ENCODE data around the gene LIAS.
"Not testable (repeated sequence)": the region's sequence is repeated elsewhere in the genome, so short reads cannot be mapped to it uniquely, and the experiment has no call there.

LIAS gene

DNA sequence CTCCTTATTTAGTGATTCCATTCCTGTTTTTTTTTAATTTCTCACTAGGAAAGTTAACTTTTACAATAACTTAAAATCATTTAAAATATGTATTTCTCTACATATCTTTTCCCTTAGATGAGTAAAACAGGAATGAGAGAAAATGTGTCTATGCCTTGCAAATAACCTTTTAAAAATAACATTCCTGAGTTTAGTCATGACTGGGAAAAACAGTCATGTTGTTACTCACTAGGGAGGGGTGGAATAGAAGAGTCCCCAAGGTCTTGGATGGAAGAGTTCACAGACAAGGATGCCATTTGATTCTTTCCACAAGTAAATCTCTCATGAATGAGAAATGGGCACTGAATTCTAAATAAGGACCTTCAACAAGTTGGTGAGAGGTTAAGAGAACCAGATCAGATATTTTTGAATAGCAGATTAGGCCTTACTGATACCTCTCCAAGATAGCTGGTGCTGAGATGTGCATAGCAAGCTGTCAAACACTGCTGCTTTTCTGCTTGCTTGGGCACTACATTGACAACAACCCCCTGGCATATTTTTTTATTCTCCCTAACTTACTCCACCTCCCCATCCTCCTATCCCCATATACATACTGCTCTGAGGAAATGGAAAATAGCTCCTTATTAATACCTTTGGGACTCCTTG lies 43.3 kb downstream of the LIAS start:
- no peak for DNase-seq

DNA sequence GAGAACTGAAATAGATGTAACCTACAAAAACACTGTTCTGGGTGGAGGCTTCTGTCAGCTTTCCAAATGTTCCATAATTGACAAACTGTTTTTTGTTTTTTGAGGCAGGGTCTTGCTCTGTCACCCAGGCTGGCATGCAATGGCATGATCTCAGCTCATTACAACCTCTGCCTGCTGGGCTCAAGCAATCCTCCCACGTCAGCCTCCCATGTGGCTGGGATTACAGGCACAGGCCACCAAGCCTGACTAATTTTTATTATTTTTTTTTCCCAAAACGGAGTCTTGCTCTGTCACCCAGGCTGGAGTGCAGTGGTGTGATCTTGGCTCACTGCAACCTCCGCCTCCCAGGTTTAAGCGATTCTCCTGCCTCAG lies 43.8 kb downstream of the LIAS start:
- not testable (repeated sequence) for DNase-seq

DNA sequence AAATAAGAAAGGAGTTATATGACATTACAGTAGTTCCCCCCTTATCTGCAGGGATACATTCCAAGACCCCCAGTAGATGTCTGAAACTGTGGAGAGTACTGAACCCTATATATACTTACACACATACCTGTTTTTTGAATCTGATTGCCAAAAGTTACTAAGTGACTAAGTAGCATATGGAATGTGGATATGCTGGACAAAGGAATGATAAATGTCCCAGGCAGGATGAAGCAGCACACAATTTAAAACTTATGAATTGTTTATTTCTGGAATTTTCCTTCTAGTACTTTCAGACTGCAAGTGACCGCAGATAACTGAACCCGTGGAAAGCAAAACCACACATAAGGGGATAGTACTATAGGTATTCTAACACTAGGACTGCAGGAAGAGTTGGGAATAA lies 45.7 kb downstream of the LIAS start:
- DNase-seq = no peak

DNA sequence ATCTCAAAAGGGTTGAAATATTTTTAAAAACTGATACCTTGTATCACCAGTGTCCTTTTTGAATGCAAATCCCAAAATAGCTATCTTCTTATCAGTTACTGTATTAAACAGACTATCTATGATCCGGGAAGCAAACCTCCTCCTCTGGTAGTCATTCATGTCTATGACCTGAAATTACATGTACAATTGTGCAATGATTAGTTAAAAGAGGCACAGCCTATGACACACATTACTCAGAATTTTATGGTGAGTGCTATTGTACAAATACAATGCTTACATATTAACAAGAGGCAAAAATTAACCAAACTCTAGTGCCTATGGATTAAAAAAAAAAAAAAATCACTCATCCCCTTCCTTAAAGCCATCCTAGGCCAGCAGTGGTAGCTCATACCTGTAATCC lies 46.7 kb downstream of the LIAS start:
- DNase-seq = no peak

DNA sequence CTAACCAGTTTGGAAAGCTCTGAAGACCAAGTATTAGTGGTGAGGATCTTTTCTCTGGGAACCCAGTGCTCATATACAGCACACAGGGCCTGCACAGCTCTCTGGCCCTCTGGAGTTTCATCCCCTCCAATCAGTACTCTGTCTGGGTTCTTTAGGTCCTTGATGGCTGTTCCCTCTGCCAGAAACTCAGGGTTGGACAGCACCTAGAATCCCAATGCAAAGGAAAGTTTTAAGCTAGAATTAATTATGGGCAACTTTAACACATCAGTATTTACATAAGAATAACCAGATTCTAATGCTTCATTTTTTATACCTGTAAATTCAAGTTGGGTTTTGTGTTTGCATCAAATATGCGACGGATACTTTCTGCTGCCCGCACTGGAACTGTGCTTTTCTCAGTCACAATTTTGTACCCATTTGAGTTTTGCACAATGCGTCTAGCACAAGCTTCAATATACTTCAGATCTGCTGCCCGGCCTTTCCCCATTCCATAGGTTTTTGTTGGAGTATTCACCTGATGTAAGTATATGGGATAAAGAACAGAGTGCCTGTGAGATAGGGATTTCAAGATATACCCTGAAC lies 51.6 kb downstream of the LIAS start:
- DNase-seq = no peak

DNA sequence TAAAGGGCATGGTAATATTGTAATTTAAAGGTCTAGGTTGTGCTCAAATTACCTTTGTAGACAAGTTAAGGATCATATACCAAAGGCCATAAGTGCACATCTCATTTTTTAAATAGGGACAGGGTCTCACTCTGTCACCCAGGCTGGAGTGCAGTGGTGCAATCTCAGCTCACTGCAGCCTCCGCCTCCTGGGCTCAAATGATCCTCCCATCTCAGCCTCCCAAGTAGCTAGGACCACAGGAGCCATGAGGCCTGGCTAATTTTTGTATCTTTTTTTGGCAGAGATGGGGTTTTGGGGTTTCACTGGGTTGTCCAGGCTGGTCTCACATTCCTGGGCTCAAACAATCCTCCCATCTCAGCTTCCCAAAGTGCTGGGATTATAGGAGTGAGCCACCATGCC lies 55.4 kb downstream of the LIAS start:
- not testable (repeated sequence) for DNase-seq

DNA sequence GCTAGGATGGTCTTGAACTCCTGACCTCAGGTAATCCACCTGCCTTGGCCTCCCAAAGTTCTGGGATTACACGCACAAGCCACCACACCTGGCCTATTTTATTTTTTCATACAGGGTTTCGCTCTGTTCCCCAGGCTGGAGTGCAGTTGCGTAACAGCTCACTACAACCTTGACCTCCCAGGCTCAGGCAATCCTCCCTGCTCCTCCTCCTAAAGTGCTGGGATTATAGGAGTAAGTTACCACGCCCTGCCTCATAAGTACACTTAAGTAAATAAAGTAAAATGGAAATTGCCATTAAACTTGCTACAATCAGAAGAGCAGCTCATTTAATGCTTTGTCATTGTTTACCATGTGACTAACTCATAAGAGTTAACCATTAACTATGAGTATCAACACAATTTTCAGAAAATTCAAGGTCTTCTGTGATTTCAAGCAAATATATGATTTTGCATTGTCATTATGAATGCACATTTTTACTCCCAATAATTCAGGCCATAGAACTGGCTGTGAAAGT lies 56.1 kb downstream of the LIAS start:
- no peak for DNase-seq

DNA sequence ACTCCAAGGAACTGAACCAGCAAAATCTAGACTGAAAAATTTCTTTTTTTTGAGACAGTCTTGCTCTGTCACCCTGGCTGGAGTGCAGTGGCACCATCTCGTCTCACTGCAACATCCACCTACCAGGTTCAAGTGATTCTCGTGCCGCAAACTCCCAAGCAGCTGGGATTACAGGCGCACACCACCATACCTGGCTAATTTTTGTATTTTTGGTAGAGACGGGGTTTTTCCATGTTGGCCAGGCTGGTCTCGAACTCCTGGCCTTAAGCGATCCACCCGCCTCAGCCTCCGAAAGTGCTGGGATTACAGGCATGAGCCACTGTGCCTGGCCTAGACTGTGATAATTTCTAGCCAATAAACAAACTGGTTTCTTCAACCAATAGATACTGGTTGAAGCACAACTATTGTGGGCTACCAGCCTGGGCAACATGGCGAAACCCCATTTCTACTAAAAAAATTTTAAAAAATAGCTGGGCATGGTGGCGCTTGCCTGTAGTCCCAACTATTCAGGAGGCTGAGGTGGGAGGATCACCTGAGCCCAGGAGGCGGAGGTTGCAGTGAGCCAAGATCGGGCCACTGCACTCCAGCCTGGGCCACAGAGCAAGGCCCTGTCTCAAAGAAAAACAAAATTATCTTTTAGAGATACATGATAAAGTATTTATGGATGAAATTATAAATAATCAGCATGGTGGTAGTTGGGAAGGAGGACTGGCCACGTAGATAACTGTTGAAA lies 57.0 kb downstream of the LIAS start:
- DNase-seq = not testable (repeated sequence)

DNA sequence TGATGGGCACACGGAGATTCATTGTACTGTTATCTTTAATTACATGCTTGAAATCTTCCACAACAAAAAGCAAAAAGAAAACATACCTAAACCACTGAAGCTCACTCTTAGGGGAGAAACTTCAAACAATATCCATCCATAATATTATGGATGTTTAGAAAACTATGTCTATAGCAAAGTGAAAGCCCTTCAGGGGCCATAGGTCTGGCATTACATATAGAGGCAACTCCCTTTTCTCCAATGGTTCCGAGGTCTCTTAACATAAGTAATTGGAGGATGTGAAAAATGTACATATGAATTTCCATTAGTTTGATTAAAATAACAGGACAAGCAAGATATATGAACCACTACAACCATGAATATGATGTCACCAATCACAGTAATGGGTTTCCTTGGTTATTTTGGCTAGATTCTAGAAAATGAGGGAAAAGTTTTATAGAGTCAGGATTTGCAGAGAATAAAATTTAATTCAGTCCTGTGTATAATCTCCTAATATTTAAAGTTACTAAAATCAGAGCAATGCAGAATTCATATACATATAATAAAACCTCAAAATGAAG lies 57.6 kb downstream of the LIAS start:
- no peak for DNase-seq

DNA sequence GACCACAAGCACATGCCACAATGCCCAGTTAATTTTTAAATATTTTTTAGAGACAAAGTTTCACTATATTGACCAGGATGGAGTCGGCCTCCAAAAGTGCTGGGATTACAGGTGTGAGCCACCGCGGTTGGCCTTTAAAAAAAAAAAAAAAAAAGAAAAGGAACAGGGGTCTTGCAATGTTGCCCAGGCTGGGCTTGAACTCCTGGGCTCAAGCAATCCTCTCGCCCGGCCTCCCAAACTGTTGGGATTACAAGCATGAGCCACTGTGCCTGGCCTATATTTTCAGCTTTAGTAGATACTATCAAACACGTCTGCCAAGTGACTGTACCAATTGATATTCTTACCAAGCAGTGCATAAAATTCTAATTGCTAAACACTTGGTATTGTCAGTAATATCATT lies 59.6 kb downstream of the LIAS start:
- no peak for DNase-seq

DNA sequence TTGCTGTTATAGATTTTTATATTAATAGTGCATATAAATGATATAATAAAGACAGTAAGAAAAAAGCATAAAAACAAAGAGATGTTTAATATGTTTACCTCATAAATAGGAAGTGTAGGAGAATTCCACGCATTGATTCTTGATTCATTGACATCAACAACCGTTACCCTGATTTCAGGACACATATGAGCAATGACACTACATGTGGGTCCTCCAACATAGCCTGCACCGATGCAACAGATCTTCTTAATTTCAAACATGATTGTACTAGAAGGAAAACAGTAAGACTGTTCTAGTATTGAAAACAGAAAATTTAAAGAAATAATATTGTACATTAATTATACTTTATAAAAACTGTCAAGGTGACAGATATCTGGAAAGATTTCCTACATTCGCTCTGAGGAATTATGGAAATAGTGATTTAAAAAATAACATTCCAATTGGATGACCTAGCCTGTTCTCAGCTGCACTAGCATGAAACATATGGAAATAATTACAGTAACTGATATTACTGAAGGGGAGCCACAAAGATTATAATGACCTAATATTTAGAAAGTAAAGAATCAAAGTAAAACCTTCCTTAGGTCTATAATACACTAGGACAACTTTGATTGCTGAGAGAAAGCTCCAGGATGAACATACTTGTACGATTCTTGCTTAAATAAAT lies 62.5 kb downstream of the LIAS start:
- DNase-seq = no peak

DNA sequence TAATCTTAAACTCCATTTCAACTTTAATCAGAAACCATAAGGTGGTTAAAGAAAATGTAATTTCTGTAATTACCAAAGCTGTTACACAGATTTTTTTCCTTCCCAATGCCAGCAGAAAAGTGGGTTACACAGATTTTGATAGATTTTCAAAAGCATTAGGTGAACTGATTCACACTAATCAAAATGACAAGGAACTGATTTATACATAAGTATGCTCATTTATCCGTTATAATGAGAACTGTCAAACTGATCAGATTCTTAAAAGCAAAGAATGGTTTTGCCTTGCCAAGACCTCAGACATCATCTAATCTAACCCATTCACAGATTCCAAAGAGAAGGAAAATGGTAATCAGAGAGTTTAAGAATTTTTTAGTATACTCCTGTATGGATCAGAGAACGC lies 63.2 kb downstream of the LIAS start:
- no peak for DNase-seq

DNA sequence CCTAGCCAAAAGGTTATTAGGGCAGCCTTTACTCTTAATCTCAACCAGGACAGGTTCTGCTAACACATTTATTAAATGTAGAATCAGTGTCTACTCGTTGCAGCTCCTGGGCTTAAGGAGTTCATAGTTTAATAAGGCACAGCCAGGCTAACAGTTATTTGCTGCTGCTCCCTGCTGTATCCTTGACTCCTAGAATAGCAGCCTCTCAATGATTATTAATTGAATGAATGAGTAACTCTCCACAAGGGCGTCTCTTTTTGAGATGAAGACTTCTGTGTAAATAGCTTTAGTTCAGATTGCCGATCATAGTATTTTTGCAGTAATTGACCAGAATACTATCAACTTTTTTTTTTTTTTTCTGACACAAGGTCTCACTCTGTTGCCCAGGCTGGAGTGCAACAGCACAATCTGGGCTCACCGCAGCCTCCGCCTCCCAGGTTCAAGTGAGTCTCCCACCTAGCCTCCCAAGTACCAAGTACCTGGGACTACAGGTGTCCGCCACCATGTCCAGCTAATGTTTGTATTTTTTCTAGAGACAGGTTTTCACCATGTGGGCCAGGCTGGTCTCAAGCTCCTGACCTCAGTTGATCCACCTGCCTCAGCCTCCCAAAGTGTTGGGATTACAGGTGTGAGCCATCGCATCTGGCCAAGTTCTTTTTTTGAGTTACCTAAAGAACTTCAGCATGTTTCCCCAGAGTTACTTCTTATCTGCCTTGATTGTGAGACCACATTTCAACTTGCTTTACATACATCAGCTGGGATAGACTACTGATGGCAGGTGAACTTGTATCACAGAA lies 65.5 kb downstream of the LIAS start:
- DNase-seq = no peak

DNA sequence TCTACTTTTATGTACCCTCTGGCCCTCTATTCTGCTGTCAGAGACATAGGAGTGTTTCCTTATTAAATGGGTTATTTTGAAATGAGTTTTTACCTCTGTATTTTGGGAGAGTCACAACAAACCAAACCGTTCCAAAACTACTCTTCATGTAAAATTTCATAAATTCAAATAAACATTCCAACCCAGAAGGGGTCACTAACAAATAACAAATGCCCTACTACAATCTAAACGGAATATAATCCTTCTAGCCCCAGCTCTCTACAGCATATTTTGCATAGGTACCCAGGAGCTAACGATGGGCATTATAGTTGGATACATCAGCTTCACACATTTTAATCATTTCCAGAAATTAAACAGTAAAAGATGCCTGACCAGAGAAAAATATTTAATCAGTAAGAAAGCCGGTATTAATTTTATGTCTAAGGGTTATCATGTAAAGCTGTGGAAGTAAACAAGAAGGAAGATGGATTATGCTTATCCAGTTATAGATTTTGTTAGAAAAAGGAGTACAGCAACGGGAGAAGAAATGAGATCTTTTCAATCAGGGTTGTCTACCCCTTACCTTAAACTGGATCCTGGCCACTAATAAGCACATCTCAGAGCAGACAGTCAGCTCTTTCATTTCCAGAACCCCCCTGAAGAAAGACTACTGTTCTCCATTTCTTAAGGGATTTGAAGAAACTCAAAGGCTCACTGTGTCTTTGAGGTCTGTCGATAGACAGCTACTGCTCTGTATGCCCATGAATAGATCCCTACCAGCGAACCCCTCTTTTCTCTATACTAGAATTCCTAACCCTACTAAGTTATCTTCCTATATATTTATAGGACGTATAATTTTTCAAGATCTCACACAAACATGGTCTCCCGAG lies 67.2 kb downstream of the LIAS start:
- no peak for DNase-seq

DNA sequence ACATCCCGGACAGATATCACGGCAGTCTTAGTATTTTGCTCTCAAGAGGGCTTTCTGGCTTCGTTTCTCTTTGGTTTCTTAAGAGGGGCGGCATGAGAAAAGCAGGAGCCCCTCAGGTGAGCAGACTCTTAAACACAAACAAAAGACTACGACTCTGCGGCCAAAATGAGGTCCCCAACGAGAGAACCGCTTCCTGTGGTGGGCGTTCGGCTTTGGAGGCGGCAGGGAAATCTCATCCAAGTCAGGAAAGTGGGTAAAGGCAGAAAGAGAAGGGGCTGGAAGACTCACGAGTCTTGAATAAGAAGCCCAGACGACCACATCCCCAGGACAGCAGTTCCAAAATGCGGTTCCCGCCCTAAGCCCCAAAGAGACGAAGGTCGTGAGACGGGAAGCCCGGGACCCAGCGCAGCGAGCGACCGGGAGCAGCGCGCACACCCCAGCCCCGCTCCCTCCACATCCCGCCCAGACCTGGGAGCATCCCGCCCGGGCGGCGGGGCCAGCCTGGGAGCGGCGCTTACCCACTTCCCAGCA lies 68.0 kb downstream of the LIAS start:
- no peak for DNase-seq

DNA sequence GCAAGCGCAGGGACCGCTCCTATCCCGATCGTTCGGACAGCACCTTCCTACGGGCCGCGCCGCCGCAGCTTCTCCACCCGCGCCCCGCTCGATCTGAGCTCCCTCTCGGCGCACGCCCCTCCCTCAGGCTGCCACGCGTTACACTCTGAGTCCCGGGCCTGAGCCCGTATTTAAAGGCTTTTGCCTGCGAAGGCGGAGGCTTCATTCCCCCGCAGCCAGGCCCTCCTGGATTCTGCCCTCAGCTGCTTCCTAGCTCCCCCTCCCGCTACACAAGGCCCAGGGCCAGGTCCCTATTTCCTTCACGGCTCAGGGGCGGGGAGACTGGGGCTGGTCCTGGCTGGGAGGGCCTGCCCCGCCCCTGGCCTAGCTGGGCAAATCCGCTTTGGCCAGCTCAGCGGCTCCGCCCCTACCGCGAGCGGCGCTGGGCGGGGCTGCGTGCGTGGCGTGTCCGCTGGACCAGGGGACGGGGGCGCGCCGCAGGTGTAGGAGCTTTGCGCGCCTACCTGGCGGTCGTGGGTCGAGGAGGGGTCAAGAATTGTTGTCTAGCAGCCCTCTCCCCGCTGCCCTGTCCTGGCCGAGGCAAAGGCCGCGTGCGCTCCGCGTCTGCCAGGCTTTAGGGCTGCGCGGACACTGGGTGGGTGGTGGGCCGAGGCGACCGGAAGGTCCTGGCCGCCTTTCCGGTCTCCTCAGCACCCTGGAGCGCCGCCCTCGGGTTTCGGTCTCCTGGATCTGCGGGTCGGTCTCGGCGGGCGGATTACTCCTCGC lies 68.6 kb downstream of the LIAS start, which contains the start of gene UGDH:
Gene UGDH (minus strand): TSS at position 144 of the 765 bp plus-strand sequence. CDS start 5,927 bp downstream, outside the sequence.
- peak; percentile 90 for DNase-seq

DNA sequence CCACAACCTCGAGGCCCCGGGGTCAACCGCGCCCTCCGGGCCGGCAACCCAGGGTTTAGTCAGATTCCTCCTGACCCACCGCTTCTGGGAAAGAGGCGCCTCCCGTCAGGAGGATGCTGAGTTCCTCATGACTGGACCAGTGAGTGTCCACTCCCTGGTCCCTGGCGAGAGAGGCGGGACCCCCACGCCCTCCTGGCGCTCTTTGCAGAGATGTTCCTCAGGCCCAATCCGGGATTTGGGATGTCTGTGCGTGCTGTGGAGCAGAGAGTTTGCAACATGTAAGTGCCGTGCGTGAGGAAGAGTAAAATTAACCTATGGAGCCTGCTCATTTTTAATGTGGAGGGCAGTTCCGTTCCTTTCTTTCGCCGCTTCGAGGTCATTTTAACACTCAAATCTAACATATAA lies 69.2 kb downstream of the LIAS start:
- DNase-seq = no peak
